A549 treated with GW870086 at 1 μM for 4 hours (cell line): ENCODE results near the gene HCLS1. TPM values are rescaled to one million over a fixed set of nuclear protein-coding genes. Genes with fewer than 3 reads are reported as not detected.

Experiments
- total RNA-seq: library from RNA; stranded (reverse); fragments of 200-300 nt; extraction: Qiagen RNA extraction; gene quantifications from 5 replicates; pipeline ENCODE4 v1.2.3, GENCODE V29; 2022; ENCODE audit warnings: low read depth

Gene HCLS1, protein sequence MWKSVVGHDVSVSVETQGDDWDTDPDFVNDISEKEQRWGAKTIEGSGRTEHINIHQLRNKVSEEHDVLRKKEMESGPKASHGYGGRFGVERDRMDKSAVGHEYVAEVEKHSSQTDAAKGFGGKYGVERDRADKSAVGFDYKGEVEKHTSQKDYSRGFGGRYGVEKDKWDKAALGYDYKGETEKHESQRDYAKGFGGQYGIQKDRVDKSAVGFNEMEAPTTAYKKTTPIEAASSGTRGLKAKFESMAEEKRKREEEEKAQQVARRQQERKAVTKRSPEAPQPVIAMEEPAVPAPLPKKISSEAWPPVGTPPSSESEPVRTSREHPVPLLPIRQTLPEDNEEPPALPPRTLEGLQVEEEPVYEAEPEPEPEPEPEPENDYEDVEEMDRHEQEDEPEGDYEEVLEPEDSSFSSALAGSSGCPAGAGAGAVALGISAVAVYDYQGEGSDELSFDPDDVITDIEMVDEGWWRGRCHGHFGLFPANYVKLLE
- total RNA-seq: 0.05 to 0.18 TPM (median 0.12 TPM) in 4 of 5 replicates, not detected in the other

GRCh38 chr3:121660356-121661171 is at the start of gene HCLS1:
HCLS1 (minus strand) TSS chr3:121660903; CDS start chr3:121658347, 2,556 bp downstream.

GRCh38 chr3:121592856-121593702 is 67.6 kb downstream of the HCLS1 start, which contains the start of gene FBXO40:
FBXO40 (plus strand) TSS chr3:121593379; CDS start chr3:121620576, 27,197 bp downstream.

Other genes starting within 250 kb of the HCLS1 start
- gene POLQ, start 114.9 kb downstream of the HCLS1 start, total RNA-seq: 5.9 to 7.5 TPM (median 6.6 TPM) in 5 replicates
- not detected in 5 replicates for gene ARGFX, start 93.0 kb downstream of the HCLS1 start, total RNA-seq
- not detected in 5 replicates for gene FBXO40, start 67.5 kb downstream of the HCLS1 start, total RNA-seq
- 14.8 to 16.8 TPM (median 16.0 TPM) in 5 replicates for gene GOLGB1, start 88.8 kb upstream of the HCLS1 start, total RNA-seq
- gene IQCB1, start 174.2 kb upstream of the HCLS1 start, total RNA-seq: 9.6 to 12.4 TPM (median 11.2 TPM) in 5 replicates
- gene EAF2, start 174.3 kb upstream of the HCLS1 start, total RNA-seq: 1.5 to 2.9 TPM (median 2.1 TPM) in 5 replicates
- 0.09 to 0.97 TPM (median 0.19 TPM) in 5 replicates for gene SLC15A2, start 233.5 kb upstream of the HCLS1 start, total RNA-seq